ENCODE measurements around the gene DHCR24. TPM values are rescaled to one million over a fixed set of nuclear protein-coding genes. Genes with fewer than 3 reads are reported as not detected.

Gene DHCR24
- total RNA-seq: 269 and 355 TPM in 2 replicates

GRCh38 chr1:54886724-54887664, at the start of gene DHCR24:
Gene DHCR24, minus strand, starts transcription at chr1:54887195. Its CDS starts 76 bp downstream, at chr1:54887119.

GRCh38 chr1:54800899-54801759, 85.9 kb downstream of the DHCR24 start, which contains the start of gene TTC22:
Gene TTC22, minus strand, starts transcription at chr1:54801323. Its CDS starts 160 bp downstream, at chr1:54801163.

Other genes starting within 250 kb of the DHCR24 start
- gene MROH7, start 245.4 kb downstream of the DHCR24 start, total RNA-seq: 0.13 TPM in 1 of 2 replicates, not detected in the other
- 12.5 and 19.1 TPM in 2 replicates for gene TTC4, start 171.3 kb downstream of the DHCR24 start, total RNA-seq
- 5.5 and 9.0 TPM in 2 replicates for gene PARS2, start 122.7 kb downstream of the DHCR24 start, total RNA-seq
- gene TTC22, start 85.9 kb downstream of the DHCR24 start, total RNA-seq: under 0.01 and 0.76 TPM in 2 replicates
- 0.89 TPM in 1 of 2 replicates, not detected in the other for gene TMEM61, start 93.4 kb upstream of the DHCR24 start, total RNA-seq
- not detected in 2 replicates for gene BSND, start 111.7 kb upstream of the DHCR24 start, total RNA-seq
- gene PCSK9, start 152.4 kb upstream of the DHCR24 start, total RNA-seq: 20.0 and 20.9 TPM in 2 replicates

All from mesangial cell (primary cell).